PFSK-1 (cell line): Measurements from ENCODE around the gene OR51B4.
"Not testable (repeated sequence)": the region's sequence is repeated elsewhere in the genome, so short reads cannot be mapped to it uniquely, and the experiment has no call there.

Experiments
- FOXP2 ChIP-seq: optimal IDR thresholded peaks from 2 replicates; pipeline ENCODE3; 2011; ENCODE audit warnings: borderline replicate concordance, control low read depth, inconsistent platforms; ENCODE audit not compliant: insufficient read depth; ENCODE audit errors: extremely low read length, extremely low read depth
- POLR2AphosphoS5 ChIP-seq: IDR thresholded peaks from 2 replicates; pipeline ENCODE4 v1.6.1; 2012; ENCODE audit warnings: low read depth, mild to moderate bottlenecking, control low read depth, low read length, moderate library complexity
- REST ChIP-seq, 2 experiments: IDR thresholded peaks; 2 replicates each; pipeline versions ENCODE4 v1.6.1 to v1.8.0; 2011 to 2012; ENCODE audit warnings: low read depth in 2 of 2, low read length in 2 of 2, control low read depth in 1 of 2, inconsistent platforms in 1 of 2, mild to moderate bottlenecking in 1 of 2, moderate library complexity in 1 of 2; ENCODE audit not compliant: insufficient read depth in 1 of 2
- SIN3A ChIP-seq: IDR thresholded peaks from 2 replicates; pipeline ENCODE4 v1.6.1; 2012; ENCODE audit warnings: mild to moderate bottlenecking, low read length, moderate library complexity, borderline replicate concordance; ENCODE audit not compliant: insufficient read depth
- TAF1 ChIP-seq: IDR thresholded peaks from 2 replicates; pipeline ENCODE4 v1.6.1; 2012; ENCODE audit warnings: low read length, control low read depth, borderline replicate concordance; ENCODE audit not compliant: insufficient read depth

Gene OR51B4

GRCh38 chr11:5266609-5267008 lies 35.1 kb downstream of the OR51B4 start:
- no peak for TF ChIP-seq TAF1
- no peak for TF ChIP-seq FOXP2
- TF ChIP-seq SIN3A: no peak
- no peak for TF ChIP-seq REST (IDR thresholded peaks at IDR 0.05; ENCODE audit: insufficient read depth in 1 of 2, low read depth in 2 of 2, low read length in 2 of 2)
- TF ChIP-seq POLR2AphosphoS5: no peak

GRCh38 chr11:5265832-5266231 lies 35.9 kb downstream of the OR51B4 start:
- no peak for TF ChIP-seq FOXP2
- TF ChIP-seq TAF1: no peak
- no peak for TF ChIP-seq SIN3A
- TF ChIP-seq POLR2AphosphoS5: no peak
- no peak for TF ChIP-seq REST (IDR thresholded peaks at IDR 0.05; ENCODE audit: insufficient read depth in 1 of 2, low read depth in 2 of 2, low read length in 2 of 2)

GRCh38 chr11:5258543-5259262 lies 43.0 kb downstream of the OR51B4 start:
- TF ChIP-seq TAF1 (no peak), FOXP2 (no peak), POLR2AphosphoS5 (no peak)

- no peak for TF ChIP-seq SIN3A
- no peak for TF ChIP-seq TAF1
- no peak for TF ChIP-seq REST (IDR thresholded peaks at IDR 0.05; ENCODE audit: insufficient read depth in 1 of 2, low read depth in 2 of 2, low read length in 2 of 2)
- no peak for TF ChIP-seq FOXP2
- TF ChIP-seq POLR2AphosphoS5: no peak
These were observed 44.5 kb downstream of the OR51B4 start for GRCh38 chr11:5257296-5257695.

GRCh38 chr11:5254646-5255413 lies 46.9 kb downstream of the OR51B4 start, which contains the start of gene HBG2:
Gene HBG2, minus strand, starts transcription at chr11:5254781. Its CDS starts 53 bp downstream, at chr11:5254728.
- not testable (repeated sequence) for TF ChIP-seq POLR2AphosphoS5; TAF1; REST (IDR thresholded peaks at IDR 0.05; ENCODE audit: insufficient read depth in 1 of 2, low read depth in 2 of 2, low read length in 2 of 2)
